ENCODE data around the gene SGMS1.

DNA sequence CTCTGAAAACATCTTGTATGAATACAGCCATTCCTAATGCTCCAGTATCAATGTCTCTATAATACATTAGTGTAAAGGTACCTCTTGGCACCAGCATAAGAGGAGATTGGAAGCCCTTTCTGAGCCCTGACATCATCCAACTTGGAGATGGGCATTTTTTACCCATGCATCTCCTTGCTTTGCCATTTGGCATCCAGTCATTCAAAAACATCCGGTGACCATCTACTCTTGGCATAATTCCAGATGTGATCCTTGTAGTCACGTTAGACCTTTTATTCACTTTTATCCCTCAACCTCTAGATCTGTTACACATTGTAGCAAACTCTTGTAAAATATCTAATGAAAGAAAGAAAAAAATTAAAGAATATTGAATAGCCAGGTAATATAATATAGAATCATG is 17.9 kb upstream of the SGMS1 start:
- TF ChIP-seq POLR2A (IDR thresholded peaks at IDR 0.05; ENCODE audit: low read length): no peak
- TF ChIP-seq GATA1 (IDR thresholded peaks at IDR 0.05; ENCODE audit: low read depth, low read length): no peak
